H4 (cell line): ENCODE data around the gene PRKCI. TPM values are rescaled to one million over a fixed set of nuclear protein-coding genes. Genes with fewer than 3 reads are reported as not detected.
A peak's percentile ranks its signal among the peaks of the same experiment; 100 is the strongest.
"Not testable (repeated sequence)": the region's sequence is repeated elsewhere in the genome, so short reads cannot be mapped to it uniquely, and the experiment has no call there.

Experiments used
- DNase-seq: peaks from one replicate; pipeline ENCODE4 v3.0.0-alpha.2; 2015; ENCODE audit warnings: low spot score
- total RNA-seq: library from RNA; depleted of rRNA; stranded (reverse); fragments of >200 nt; shearing (Covaris generic); gene quantifications from 2 replicates; pipeline ENCODE4 v1.2.3, GENCODE V29; 2014

The PRKCI gene
- total RNA-seq, 1 experiment from 2014 or later: 73.3 TPM

GRCh38 chr3:170278627-170279026 lies 56.4 kb downstream of the PRKCI start:
- no peak for DNase-seq

DNA sequence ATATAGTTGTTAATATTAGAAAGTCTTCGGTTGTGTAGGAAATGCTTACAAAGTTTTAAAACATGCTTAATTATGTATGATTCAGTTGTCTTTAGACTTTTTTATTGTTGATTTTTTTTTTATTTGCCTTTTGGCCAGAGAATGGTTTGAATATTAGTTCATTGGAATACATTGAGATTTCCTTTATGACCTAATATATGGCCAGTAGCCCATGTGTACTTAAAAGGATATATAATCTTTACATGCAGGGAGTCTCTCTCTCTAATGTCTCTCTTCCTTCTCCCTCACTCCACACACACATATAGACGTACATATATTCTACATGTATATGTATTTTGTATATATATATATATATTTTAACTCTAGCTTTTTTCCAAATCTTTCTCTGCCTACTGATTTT lies 68.0 kb downstream of the PRKCI start:
- no peak for DNase-seq

DNA sequence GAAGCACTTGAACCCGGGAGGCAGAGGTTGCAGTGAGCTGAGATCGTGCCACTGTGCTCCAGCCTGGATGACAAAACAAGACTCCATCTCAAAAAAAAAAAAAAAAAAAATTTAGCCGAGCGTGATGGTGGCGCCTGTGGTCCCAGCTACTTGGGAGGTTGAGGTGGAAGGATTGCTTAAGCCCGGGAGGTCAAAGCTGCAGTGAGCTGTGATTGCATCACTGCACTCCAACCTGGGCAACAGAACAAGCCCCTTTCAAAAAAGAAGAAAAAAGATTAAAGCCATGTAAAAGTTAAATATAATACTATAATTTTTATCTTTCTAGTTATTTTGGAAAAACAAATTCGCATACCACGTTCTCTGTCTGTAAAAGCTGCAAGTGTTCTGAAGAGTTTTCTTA lies 73.4 kb downstream of the PRKCI start:
- DNase-seq: no peak

DNA sequence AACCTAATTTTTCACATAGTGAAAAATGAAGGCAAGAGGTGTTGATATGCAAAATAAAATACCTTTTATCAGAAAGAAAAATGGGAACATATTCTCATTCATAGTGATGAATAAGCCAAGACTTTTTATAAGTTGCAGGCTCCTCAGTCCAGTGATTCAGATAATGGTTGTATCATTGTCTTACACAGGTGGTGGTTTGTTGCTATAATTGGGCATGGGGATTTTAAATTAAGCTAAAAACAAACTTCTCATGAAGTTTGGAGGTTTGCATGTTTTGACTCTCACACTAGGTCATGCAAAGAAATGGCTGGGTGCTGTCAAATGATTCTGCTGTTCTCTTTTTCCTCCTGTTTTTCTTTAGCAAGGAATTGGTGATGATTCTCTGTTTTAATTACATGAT lies 74.5 kb downstream of the PRKCI start:
- DNase-seq: no peak

- DNase-seq: no peak
Observed at GRCh38 chr3:170301405-170301804, 79.2 kb downstream of the PRKCI start.

DNA sequence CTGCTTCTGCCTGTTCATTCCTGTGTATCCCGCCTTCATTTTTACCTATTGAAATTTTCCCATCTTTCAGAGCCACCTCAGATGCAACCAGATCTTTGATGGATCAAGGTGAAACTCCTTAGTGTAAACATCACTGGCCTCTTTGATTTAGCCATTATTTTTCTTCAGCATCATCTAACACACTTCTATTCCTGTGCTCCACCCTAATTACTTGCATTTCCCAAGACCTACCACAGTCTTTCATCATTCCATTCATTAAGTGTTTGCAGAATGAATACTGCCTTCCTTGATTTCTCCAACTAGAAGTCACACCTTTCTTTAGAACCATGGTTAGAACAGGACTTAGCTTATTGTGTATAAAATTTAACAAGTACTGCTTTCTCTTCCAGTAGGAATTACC lies 79.8 kb downstream of the PRKCI start:
- no peak for DNase-seq

DNA sequence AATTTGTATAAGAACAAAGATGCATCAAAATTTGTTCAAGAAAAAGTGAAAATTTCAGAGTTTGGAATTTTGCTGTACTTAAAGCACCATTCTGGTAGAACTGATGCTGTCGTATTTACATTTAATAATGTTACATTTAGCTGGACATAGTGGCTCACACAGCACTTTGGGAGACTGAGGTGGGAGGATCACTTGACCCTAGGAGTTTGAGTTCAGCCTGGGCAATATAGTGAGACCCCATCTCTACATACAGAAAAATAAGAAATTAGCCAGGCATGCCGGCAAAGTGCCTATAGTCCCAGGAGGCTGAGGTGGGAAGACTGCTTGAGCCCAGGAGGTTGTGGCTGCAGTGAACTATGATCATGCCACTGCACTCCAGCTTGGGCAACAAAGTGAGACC lies 83.8 kb downstream of the PRKCI start:
- DNase-seq: no peak

DNA sequence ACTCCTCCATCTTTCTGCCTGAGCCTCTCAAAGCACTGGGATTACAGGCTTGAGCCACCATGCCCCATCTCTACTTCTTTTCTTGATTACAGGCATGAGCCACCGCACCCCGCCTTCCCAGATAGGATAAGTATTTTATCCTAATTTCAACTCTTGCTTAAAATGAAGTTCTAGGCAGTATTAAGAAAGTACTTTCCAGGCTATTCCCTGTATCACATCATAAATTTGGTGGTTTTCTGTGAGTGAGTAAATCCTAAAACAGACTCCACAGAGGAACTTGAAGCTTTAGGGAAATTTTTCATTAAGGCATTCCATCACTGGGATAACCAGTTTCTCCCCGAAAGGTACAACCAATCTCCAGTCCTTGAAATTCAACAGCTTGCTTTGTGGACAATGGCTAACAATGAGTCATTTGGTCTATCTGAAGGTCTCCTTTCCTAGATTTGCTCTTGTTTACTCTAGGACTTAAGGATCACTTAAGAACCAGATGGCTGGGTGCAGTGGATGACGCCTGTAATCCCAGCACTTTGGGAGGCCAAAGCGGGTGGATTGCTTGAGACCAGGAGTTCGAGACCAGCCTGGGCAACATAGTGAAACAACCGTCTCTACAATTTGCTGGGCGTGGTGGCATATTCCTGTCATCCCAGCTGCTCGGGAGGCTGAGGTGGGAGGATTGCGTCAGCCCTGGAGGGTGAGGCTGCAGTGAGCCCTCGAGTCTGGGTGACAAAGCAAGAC lies 85.6 kb downstream of the PRKCI start:
- peak; percentile 93 for DNase-seq

DNA sequence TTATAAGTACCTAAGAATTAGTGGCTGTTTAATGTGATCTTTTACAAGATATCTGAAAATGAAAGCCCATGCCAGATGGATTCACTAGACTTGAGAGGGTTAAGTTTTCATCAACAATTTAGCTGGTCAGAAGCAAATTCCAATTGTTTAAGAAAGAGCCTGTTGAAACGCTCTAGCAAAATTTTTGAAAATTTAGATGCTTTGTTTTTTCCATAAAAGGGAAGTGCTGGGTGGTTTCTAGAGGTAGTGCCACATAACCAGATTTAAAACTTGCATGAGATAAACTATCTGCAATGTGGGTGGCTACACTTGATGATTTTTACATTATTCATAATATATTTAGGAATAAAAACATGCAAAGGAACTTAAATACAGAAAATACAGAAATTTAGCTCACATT lies 86.8 kb downstream of the PRKCI start:
- no peak for DNase-seq

- no peak for DNase-seq
Observed at GRCh38 chr3:170317954-170318353, 95.7 kb downstream of the PRKCI start.

GRCh38 chr3:170320461-170321121 lies 98.4 kb downstream of the PRKCI start:
- DNase-seq: no peak

DNA sequence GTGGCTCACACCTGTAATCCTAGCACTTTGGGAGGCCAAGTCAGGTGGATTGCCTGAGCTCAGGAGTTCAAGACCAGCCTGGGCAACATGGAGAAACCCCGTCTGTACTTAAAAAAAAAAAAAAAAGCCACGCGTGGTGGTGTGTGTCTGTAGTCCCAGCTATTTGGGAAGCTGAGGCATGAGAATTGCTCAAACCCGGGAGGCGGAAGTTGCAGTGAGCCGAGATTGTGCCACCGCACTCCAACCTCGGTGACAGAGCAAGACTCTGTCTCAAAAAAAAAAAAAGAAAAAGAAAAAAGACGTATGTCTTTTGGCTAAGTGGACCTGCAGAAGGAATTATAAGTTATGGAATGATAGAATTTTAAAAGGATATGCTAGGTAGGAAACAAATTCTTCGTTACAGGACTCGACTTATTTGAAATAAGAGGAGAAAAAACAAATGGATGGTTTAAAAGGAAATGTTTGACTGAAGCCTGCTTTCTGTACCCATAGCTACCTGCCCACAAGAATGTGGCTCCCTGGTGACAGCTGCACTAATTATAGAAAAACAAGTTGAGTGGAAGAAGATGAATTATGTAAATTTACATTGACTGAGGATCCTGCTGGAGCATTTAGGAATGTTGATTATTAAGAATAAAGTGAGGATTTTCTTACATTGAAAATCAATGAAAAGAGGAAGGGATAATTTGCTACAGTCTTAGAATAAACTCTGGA lies 99.3 kb downstream of the PRKCI start:
- no peak for DNase-seq

DNA sequence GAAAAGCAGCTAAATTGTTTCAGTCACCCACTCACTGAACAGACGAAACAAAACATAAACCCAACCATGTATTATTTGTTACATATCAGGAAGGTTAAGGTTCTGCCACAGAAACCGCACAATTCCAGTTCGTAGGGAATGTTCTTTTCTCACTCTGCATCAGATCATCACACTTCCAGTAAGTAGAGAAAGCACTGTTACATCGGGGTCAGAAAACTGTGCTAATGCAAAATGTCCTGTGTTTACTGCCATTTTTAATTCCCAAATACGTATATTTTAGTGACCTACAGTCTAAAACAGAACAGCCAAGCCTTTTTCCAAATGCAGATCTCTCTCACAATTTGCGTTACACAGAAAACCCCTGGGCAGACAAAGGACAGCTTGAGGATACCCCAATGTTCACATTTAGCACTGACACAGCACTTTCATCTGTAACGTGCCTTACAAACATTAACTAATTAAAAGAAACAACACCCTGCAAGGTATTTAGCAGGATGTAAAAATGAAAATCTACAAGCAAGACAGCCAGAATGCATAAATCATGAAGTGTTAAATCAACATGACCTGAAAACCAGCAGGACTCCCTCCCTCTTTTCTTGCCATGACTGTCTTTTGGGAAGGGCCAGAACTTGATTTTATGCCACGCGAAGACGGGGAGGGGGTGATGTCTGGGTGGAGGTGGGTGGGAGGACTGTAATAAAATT lies 100.5 kb downstream of the PRKCI start:
- no peak for DNase-seq

- no peak for DNase-seq
Observed at GRCh38 chr3:170323331-170323730, 101.1 kb downstream of the PRKCI start.

- no peak for DNase-seq
Observed at GRCh38 chr3:170324962-170325361, 102.7 kb downstream of the PRKCI start.

DNA sequence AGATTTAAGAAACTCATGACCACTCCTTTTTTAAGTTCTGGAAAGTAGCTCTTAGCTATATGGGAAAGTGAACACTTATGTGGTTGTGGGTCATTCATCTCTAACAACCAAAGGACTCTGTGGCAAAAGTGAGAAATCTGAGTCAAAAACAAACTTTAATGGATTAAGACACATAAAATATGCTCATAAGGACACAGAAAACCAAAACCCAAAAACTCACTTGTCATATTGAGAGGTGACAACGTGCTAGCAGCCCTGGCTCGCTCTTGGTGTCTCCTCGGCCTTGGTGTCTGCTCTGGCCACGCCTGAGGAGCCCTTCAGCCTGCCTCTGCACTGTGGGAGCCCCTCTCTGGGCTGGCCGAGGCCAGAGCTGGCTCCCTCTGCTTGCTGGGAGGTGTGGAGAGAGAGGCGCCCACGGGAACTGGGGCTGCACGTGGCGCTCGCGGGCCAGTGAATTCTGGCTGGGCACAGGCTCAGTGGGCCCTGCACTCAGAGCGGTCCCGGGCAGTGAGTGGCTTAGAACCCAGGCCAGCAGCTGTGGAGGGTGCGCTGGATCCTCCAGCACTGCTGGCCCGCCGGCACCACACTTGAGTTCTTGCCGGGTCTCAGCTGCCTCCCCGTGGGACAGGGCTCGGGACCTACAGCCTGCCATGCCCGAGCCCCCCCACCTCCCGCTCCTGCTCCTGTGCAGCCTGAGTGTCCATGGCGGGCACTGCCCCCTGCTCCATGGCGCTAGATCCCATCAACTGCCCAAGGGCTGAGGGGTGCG lies 105.0 kb downstream of the PRKCI start:
- DNase-seq: no peak

DNA sequence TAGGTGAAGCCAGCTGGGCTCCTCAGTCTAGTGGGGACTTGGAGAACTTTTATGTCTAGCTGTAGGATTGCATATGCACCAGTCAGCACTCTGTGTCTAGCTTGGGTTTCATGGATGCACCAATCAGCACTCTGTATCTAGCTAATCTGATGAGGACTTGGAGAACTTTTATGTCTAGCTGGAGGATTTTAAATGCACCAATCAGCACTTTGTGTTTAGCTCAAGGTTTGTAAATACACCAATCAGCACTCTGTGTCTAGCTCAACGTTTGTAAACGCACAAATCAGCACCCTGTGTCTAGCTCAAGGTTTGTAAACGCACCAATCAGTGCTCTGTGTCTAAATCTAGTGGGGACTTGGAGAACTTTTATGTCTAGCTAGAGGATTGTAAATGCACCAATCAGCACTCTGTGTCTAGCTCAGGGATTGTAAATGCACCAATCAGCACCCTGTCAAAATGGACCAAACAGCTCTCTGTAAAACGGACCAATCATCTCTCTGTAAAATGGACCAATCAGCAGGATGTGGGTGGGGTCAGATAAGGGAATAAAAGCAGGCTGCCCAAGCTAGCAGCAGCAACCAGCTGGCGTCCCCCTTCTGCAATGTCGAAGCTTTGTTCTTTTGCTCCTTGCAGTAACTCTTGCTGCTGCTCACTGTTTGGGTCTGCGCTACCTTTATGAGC lies 105.8 kb downstream of the PRKCI start:
- DNase-seq: not testable (repeated sequence)

DNA sequence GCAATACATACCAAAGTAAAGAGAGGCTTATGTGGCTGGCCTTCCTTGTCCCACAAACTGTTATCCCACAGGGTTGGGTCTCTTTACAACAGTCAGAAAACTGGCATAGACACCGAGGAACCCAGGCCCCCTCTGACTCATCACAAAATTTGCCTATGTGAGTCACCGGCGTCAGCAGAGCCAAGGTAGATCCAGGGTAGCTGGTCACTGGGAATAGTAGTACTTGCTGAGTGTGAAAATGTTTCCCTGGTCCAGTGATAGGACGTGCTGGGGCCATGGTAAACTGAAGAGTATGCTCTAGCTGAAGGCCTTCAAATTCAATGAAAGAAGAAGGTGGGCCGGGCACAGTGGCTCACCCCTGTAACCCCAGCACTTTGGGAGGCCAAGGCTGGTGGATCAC lies 108.1 kb downstream of the PRKCI start:
- peak; percentile 55 for DNase-seq

DNA sequence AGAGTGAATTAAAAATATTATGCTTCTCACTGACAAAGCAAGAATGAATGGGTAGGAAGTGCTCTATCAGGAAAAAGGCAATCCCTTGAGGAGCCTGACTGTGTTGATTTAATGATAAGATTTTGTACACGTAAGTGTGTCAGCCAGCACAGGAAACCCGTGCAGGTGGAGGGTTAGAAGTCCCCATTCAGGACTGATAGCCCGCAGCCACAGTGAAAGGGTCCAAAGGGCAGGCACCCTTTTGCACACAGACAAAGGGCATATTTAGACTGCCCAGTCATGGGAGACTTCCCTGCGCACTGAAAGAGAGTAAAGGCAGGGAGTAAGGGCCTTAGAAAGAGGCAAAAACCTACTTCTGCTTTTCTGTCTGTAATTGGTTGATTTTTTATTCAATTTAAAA lies 108.9 kb downstream of the PRKCI start:
- no peak for DNase-seq

GRCh38 chr3:170337420-170337819 lies 115.2 kb downstream of the PRKCI start:
- no peak for DNase-seq
